Measurements from ENCODE around the gene SLCO2B1.

SLCO2B1 gene

DNA sequence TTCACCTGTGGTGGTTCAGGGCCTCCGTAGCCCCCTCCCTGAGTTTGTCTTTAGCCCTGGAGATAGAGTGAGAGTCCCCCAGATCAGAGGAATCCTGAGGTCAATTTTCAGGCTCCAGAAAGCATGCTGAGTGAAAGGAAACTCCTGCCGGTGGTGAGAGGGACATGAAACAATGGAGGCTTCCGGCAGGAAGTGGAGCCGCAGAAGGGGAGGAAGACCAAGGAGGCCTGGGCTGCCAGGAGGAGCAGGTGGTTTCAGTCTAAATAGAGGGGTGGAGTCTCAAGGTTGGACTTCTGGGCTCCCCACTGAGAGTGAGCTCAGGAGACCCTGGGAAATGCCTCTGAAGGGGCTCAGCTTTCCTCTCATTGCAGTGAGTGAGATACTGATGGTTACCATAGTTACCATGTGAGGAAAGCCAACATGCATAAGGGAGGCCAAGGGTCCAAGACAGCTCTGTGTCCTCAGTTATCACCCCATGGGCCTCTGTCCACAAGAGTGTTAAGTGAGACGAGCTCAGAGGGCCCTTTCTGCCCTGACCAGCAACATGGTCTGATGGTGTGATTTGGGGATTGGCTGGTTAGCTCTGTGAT lies 10.7 kb downstream of the SLCO2B1 start:
- no peak for DNase-seq (ENCODE audit: low spot score)

DNA sequence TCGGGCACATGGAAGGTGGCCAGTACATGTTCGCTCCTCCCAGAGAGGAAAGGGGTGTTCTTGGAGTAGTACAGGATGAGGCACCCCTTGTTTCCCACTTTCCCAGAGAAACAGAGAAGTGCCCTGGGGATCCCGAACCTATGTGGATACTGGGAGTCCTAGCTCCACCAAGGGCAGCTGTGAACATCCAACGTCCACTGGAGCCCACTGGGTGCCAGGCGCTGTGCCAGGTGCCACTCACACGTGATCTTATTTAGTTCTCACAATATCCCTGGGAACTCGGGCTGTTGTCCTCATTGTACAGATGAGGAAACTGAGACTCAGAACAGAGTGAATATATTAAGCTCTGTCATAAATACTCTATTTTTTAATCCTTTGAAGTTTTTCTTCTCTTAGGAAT lies 12.0 kb downstream of the SLCO2B1 start:
- DNase-seq (ENCODE audit: low spot score), result no peak

DNA sequence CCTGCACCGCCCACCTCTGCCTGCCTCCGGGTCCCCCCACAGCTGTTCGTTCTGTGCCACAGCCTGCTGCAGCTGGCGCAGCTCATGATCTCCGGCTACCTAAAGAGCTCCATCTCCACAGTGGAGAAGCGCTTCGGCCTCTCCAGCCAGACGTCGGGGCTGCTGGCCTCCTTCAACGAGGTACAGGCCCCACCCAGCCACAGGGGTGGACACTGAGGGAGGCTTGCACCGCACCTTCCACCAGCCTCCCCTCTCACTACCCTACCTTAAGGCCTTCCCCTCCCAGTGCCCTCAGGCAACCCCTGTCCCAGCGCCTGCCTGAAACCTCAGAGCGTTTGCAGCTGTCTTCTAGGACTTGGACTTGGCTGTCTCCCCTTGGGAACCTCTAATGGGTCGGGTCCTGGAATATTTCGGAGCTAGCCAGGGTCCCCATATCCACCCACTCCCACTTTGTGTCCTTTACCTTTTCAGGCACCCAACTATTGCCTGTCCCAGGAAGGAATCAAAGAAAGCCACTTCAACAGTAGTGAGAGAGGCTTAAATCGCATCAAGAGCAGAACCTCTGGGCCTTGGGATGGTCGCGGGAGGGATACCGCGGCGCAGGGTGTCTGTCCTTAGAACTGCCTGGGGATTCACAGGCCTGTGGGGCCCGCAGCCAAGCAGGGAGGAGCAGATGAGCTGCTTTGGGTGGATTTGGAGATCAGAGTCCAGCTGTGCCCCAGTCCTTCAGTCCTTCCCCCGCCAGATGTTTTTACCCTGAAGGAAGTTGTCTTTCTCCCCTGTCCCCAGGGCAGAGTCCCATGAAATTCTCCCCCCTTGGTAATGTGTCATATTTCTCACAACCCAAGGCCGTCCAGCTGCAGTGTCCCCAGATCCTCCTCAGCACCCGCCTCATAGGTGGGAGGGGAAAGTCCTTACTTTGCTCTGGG lies 13.3 kb downstream of the SLCO2B1 start:
- no peak for DNase-seq (ENCODE audit: low spot score)

DNA sequence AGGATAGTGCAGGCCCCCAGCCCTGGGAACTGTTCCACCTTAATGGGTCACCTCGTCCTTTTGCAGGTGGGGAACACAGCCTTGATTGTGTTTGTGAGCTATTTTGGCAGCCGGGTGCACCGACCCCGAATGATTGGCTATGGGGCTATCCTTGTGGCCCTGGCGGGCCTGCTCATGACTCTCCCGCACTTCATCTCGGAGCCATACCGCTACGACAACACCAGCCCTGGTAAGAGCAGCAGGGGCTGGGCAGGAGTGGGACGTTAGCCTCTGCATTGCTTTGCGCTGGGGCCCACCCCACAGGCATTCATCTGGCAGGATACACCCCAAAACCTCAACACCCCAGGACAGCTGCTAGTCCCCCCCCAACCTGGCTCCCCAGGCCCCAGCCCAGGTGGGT lies 14.8 kb downstream of the SLCO2B1 start:
- DNase-seq (ENCODE audit: low spot score), result no peak

DNA sequence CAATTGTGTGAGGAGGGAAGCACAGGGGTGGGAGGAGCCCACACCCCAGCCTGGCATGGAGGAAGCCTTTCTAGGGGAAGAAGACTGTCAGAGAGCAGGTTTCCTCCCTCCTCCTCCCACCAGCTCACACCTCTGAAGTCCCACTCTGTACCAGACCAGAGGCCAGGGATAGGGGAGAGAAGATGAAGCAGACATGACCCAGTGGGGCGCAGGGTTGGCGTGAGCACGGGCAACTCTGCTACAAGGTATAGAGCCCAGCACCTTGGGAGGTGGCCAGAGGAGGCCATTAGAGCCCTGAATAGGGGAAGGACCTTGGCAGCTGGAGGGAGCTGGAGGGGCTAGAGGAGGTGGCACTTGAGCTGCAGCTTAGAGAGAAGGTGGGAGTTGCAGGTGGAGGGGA lies 15.9 kb downstream of the SLCO2B1 start:
- no peak for DNase-seq (ENCODE audit: low spot score)

DNA sequence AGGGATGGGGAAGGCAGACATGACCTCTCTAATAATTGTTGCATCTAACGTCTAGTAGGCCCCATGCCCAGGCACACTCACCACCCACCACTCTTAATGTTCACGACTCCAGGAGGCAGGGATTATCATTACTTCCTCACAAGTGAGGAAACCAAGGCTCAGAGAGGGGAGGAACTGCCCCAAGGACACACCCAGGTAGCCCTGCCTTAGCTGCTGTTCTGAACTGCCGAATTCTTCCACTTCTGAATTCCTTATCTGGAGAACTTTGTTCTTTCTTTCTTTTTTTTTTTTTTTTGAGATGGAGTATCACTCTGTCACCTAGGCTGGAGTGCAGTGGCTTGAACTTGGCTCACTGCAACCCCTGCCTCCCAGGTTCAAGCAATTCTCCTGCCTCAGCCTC lies 16.7 kb downstream of the SLCO2B1 start:
- no peak for DNase-seq (ENCODE audit: low spot score)

DNA sequence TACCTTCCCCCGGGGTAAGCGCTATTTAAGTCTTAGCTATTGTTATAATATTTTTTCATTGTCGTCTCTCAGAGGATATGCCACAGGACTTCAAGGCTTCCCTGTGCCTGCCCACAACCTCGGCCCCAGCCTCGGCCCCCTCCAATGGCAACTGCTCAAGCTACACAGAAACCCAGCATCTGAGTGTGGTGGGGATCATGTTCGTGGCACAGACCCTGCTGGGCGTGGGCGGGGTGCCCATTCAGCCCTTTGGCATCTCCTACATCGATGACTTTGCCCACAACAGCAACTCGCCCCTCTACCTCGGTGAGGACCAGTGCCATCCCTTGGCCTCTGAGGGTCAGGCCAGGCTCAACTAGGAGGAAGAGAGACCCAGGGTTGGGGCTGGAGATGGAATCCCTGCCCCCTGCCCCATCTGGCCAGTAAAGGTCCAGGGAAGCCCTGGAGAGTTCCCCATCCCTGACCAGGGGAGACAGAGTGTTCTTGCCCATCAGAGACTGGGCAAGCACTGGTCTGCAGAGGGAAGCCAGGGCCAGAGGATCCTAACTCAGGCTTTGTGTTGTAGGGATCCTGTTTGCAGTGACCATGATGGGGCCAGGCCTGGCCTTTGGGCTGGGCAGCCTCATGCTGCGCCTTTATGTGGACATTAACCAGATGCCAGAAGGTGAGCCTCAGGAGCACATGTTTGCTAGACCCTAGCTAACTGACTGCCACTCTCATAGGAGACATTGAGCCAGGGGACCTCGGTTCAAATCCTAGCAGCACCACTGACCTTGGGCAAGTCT lies 18.4 kb downstream of the SLCO2B1 start:
- DNase-seq (ENCODE audit: low spot score), result no peak

DNA sequence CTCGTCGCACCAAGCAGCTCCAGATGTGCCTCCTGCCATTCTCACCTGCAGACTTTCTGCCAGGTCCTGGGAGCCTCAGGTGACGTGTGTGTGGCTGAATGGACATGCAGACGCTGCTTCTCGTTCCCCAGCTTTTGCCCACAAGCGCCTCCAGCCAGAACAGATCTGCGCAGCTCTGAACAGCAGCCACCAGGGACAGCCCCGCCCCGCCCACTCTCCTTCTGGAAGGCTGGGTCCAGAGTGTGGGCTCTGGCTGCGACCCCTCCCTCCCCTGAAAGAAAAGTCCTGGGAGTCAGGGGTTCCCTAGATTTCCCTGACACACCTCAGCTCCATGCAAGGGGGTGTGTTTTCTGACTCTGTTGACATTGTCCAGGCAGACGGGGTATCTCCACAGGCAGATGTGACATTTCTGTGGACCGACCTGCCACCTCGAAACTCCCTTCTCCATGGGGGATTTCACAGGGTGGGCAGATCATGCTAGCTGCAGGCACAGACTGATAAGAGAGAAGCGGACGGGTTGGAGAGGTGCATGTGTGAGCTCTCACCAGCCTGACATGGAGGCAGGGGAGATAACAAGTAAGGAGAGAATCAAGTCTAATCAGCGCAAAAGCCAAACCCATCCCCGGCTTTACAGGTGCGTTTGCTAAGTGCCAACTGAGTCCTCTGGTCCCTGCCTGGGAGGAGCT lies 19.8 kb downstream of the SLCO2B1 start:
- DNase-seq (ENCODE audit: low spot score), result no peak

DNA sequence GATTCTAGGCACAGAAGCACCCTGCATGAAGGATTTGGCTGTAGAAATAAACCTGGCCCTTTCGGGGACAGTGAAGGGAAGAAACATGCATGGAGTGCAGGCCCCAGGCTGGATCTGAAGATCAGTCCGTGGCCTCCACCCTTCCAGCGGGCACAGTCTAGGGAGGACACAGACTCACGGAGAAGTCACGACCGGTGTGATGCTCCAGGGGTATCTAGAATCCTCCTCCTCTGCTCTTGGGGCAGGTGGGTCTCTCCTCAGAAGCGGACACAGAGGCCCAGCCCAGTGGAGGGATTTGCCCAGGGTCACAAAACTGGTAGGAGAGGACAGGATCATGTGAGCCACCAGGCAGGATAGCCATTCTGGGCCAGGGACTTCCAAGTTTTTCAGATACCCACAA lies 22.4 kb downstream of the SLCO2B1 start:
- no peak for DNase-seq (ENCODE audit: low spot score)

DNA sequence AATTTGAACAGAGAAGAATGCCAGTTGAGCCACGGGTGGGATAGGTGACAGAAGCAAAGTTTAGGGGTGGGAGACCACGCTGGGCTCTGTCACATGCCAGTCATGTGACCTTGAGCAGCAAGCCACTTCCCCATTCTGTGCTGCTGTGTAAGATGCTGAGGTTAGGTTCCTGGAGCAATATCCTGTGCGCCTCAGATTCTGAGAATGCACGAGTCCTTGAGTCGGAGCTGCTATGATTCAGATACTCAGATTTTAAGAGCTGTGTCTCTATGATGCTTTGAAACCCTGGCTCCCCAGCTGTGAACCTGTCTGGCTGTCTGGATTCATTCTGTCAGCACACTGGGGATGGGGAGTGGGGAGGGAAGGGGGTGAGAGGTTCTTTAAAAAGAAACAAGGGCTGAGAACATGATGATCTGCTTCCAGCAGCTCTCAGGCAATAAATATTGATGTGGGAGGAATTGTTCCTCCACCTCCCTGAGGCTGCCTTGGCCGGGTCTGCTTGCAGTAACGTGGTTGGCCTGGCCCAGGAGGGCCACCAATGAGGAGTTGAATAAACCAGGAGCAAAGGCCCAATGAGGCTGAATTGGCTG lies 24.0 kb downstream of the SLCO2B1 start:
- DNase-seq (ENCODE audit: low spot score), result no peak

DNA sequence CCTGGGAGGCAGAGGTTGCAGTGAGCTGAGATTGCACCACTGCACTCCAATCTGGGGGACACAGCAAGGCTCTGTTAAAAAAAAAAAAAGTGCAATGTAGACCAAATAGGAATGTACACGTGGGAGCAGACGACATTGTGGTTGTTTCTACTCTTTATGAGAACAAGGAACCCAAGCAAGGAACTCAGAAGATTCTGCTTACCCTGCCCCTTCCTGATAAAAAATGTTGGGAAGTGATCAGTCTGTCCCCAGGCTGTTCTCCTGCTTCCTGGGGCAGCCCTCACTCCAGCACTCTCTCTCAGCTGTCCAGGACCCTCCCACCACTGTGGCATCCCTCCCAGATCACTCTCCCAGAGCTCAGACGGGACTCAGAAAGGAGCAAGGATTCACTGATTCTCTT lies 31.8 kb downstream of the SLCO2B1 start:
- no peak for DNase-seq (ENCODE audit: low spot score)

DNA sequence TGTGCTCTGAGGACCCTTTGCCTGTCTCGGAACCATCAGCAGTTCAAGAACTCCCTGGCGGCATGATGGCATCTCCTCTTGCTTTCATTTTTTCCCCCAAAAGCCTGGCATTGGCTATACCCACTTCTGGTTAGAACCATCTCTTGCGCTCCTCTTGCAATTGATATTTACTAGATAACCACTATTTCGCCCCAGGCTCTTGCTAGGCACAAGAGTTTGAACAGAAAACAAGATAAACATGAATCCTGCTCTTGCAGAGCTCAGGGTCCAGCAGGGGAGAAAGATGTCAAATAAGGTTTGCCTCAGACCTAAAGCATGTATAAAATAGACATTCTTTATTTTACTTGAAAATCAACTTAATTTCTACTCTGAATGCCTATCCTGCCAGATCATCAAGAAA lies 33.1 kb downstream of the SLCO2B1 start:
- no peak for DNase-seq (ENCODE audit: low spot score)

DNA sequence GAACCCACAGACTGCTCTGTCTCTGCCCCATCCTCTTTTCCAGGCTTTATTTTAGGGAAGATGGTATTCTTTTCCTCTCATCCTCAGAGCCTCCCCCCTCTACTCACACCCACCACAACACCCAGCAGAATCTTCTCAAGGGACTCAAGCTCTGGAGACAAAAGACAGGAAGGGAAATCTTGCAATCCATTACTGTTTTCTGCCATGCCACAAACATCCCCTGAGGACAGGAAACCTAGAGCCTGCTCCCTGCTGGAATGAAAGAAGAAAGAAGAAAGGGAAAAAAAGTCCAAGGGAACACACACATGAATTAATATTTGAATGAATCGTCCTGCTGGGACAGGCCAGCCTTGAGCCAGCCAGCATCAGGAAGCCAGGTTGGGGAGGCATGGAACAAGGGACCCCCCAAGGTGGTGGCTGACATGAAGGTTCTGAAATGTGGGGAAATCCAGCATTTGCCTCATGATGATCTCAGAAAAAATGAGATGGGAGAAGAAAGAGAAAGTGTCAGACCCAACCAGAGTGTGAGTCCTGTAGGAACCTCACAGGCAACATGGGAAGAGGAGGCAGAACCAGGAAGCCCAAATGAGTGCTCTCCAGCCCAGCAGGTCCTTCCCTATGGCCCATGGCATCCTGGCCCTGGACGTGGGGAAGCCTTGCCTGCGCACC lies 34.0 kb downstream of the SLCO2B1 start:
- DNase-seq (ENCODE audit: low spot score), result no peak

DNA sequence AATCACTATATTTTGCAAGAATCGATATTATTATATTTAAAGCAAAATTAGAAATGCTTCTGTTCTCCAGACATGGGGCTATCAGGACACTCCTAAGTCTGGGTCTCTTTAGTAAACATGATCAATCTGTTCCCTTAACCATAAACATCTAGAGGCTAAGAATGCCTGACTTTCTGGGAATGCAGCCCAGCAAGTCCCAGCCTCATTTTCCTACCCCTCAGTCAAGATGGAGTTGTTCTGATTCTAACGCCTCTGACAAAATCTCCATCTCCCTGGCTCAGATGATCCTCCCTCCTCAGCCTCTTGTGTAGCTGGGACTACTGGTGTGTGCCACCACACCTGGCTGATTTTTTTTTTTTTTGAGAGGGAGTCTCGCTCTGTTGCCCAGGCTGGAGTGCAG lies 35.0 kb downstream of the SLCO2B1 start:
- no peak for DNase-seq (ENCODE audit: low spot score)

DNA sequence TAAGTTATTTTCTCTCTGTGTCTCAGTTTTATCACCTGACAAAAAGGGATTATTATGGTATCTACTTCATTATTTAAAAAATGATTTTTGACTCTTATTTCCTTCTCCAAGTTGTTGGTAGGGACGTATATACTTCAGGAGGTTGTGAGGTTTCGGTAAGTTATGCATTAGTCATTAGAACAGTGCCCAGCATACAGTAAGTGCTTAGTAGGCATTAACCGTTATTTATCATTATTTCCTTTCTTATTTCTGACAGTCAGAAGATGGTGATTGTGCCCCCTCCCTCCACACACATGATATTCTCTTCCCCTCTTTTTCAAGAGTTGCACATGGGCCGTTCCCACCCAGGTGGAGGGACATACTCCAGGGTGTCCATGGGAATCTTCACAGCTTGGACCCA lies 36.1 kb downstream of the SLCO2B1 start:
- DNase-seq (ENCODE audit: low spot score), result no peak

DNA sequence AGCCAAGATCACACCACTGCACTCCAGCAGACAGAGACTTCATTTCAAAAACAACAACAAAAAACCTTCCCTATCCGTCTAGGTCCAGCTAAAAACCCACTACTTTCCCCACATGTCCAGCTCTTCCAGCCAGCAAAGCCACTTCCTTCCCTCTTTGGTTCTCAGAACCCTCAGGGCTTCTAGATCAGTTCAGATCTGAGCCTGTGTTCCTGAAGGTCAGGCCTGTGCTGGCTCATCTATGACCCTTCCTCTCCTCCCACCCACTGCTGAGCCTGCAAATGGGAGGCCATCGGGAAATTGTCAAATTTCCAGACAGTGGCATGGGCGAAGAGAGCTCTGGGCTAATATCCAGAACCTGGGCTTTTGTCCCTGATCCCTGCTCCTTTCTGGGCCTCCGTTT lies 37.8 kb downstream of the SLCO2B1 start:
- no peak for DNase-seq (ENCODE audit: low spot score)

DNA sequence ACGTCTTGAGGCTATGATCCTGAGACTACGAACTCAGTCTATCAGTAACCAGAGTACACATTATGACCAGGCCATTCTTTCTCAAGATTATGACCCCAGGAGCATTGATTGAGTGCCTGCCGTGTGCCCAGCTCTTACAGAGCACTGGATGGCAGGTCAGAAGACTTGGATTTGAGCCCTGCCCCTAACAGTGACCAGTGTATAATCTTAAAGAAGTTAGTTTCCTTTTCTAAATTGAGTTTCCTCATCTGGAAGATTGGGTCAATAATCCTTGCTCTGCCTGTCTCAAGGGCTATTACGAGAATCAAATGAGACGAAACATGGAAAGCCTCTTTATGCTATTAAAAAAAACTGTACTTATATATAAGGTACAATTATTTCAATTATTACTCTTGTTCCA lies 38.2 kb downstream of the SLCO2B1 start:
- no peak for DNase-seq (ENCODE audit: low spot score)

DNA sequence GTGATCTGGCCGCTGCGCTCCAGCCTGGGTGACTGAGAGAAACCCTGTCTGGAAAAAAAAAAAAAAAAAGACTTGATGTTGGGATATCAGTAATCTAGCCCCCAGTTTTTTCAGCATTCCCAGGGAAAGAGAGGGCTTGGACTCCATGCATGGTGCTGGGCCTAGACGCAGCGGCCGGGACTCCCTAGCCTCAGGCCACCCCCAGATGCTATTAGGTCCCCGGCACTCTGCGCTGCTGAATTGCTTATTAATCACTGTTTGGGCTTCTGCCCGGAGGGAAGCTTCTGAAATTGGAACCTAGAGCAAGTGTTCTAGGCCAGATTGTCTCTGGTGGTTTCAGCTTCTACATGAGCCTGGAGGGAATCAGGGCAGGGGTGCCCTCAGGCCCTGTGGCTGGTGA lies 39.0 kb downstream of the SLCO2B1 start:
- DNase-seq (ENCODE audit: low spot score), result no peak

DNA sequence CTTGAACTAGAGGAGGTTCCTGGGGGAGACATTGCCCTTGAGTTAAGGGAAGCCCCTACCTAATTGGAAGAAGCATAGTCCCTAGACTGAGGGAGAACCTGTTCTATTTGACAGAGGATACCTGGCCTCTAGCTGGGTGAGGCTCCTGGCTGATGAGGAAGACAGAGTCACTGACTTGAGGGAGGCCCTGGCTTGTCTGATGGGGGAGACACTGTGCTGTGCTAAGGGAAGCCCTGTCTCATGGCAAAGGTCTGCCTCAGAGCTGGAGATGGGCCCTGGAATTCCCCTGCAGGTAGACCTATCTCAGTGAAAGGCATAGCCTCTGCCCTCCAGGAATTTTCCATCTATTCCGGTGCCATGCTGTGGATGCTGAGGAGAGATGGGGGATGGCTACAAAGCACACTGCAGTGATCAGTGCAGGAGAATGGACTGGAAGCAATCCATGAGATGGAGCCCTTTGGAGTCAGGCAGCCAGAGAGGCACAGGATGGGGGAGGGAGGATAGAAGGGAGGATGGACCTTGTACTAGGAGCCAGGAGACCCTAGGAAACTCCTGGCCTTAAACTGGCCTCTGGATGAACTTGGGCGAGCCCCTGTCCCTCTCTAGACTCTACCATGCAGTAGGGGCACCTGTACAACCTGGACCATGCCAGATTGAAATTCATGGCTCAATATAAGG lies 39.9 kb downstream of the SLCO2B1 start:
- DNase-seq (ENCODE audit: low spot score), result no peak

DNA sequence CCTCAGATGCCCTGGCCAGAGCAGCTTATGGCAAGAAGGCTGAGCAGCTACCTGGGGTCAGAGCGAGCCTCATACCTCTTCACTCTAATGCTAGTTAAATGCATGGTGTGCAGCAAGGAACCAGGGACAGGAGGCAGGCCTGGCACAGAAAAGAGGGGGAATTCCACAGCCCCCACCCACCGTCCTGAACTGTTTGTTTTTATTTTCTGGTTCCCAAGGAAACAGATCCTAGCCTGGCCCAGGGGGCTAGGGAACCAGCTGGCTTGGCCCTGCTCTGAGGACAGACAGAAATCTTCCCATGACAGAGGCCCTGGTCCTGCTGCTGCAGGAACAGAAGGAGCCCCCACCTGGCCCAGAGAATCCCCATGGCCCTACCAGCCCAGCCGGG lies 40.4 kb downstream of the SLCO2B1 start:
- DNase-seq (ENCODE audit: low spot score), result no peak

Measured in SK-N-DZ (cell line).